ENCODE results near the gene EXOC2. TPM values are rescaled to one million over a fixed set of nuclear protein-coding genes. Genes with fewer than 3 reads are reported as not detected.
A peak's percentile ranks its signal among the peaks of the same experiment; 100 is the strongest.

The EXOC2 gene, protein sequence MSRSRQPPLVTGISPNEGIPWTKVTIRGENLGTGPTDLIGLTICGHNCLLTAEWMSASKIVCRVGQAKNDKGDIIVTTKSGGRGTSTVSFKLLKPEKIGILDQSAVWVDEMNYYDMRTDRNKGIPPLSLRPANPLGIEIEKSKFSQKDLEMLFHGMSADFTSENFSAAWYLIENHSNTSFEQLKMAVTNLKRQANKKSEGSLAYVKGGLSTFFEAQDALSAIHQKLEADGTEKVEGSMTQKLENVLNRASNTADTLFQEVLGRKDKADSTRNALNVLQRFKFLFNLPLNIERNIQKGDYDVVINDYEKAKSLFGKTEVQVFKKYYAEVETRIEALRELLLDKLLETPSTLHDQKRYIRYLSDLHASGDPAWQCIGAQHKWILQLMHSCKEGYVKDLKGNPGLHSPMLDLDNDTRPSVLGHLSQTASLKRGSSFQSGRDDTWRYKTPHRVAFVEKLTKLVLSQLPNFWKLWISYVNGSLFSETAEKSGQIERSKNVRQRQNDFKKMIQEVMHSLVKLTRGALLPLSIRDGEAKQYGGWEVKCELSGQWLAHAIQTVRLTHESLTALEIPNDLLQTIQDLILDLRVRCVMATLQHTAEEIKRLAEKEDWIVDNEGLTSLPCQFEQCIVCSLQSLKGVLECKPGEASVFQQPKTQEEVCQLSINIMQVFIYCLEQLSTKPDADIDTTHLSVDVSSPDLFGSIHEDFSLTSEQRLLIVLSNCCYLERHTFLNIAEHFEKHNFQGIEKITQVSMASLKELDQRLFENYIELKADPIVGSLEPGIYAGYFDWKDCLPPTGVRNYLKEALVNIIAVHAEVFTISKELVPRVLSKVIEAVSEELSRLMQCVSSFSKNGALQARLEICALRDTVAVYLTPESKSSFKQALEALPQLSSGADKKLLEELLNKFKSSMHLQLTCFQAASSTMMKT
- 17.6 and 26.6 TPM in 2 replicates for total RNA-seq (2014; rRNA removed; shearing (Covaris generic); ENCODE audit: low replicate concordance)

DNA sequence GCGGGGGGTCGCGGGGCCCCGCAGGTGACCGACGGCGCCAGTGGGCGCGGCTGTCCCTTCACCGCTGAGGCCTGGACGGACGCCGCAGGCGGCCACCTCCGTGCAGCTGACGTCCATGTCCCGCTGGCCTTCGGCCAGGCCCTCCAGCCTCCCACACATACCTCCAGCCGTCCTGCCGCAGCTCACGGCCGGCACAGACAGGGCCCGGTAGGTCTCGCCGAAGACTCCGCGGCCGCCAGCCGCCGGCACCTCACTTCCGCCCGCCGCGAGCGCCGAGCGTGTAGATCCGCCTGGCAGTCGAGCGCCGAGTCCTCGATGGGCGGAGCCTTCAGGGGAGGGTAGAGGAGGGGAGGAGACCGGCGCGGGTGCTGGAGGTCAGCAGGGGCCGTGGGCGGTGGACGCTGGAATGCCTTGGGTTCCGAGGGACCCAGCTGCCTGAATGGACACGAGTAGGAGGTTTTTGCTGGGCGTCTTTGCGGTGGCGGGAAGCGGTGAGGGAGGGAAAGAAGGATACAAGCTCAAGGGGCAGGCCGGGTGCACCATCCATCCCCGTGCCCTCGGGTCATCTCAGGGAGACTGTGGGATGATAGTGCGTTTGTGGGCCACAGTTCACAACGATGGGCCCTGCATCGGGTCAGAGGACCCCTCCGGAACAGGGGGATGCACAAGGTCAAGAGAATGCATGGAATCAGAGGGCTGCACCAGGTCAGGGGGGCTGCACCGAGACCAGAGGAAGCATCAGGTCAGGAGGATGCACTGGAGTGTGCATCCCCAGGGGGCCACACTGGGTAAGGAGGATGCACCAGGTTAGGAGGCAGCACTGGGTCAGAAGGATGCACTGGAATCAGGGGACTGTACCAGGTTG lies at the start of gene EXOC2:
TSS of gene EXOC2 (minus strand) at position 282 of the 865 bp plus-strand sequence. CDS start 55,321 bp downstream, outside the sequence.
- peaks cover 21% of the 10 kb centered on the region for H3K4me1 ChIP-seq (ENCODE audit: low read length)
- H2AFZ ChIP-seq (ENCODE audit: low read length): peak within 1 kb of the TSS; percentile 100
- no peaks in the 10 kb centered on the region for H3K9me3 ChIP-seq (ENCODE audit: low read length)
- peak within 1 kb of the TSS; percentile 89 for H3K4me3 ChIP-seq (ENCODE audit: low read length)
- peaks cover 19% of the 10 kb centered on the region for H4K20me1 ChIP-seq (ENCODE audit: insufficient read depth, low read depth, low read length)
- no peaks in the 10 kb centered on the region for H3K36me3 ChIP-seq (ENCODE audit: insufficient read depth, low read length)
- H3K27ac ChIP-seq (ENCODE audit: low read length): no peak within 1 kb of the TSS
- peak; percentile 93 for DNase-seq
- peak within 1 kb of the TSS; percentile 95 for H3K4me2 ChIP-seq (ENCODE audit: low read depth, low read length, poor library complexity, severe bottlenecking)
- H3K9me2 ChIP-seq (replicated peaks; ENCODE audit: insufficient read depth, low read length): no peaks in the 10 kb centered on the region
- H3K79me2 ChIP-seq (ENCODE audit: low read length): peaks cover 34% of the 10 kb centered on the region
- peak within 1 kb of the TSS; percentile 91 for H3K9ac ChIP-seq (ENCODE audit: low read length)
- H3K27me3 ChIP-seq (ENCODE audit: low read length): no peaks in the 10 kb centered on the region

DNA sequence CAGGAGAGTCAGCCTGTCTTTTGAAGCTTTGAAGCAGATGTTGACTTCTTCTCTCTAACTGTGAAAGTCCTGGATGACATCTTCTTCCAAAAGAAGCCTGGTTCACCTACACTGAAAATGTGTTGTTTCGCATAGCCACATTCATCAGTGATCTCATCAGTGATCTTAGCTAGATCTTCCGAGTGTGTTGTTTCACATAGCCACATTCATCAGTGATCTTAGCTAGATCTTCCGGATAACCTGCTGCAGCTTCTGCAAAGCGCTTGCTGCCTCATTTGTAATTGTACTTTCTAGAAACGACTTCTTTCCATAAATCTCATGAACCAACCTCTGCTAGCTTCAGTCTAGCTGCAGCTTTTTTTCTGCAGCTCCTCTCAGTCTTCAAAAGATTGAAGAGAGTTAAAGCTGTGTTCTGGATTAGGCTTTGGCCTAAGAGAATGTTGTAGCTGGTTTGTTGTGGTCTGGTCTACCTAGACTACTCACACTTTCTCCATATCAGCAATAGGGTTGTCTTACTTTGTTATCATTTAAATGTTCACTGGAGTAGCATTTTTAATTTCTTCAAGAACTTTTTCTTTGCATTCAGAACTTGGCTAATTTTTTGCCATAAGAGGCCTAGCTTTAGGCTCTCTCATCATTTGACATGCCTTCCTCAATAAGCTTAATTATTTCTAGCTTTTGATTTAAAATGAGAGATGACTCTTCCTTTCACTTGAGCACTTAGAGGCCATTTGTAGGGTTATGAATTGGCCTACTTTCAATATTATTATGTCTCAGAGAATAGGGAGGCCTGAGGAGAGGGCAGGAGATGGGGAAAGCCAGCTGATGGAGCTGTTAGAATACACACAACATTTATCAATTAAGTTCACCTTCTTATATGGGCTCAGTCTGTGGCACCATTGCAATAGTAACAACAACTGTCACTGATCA lies 48.7 kb upstream of the EXOC2 start:
- no peaks in the 10 kb centered on the region for H3K79me2 ChIP-seq (ENCODE audit: low read length)
- H3K9ac ChIP-seq (ENCODE audit: low read length): no peak overlapping the region
- H3K27me3 ChIP-seq (ENCODE audit: low read length): no peaks in the 10 kb centered on the region
- no peak overlapping the region for H2AFZ ChIP-seq (ENCODE audit: low read length)
- H4K20me1 ChIP-seq (ENCODE audit: insufficient read depth, low read depth, low read length): no peaks in the 10 kb centered on the region
- no peak overlapping the region for H3K4me3 ChIP-seq (ENCODE audit: low read length)
- H3K27ac ChIP-seq (ENCODE audit: low read length): no peak overlapping the region
- no peaks in the 10 kb centered on the region for H3K4me1 ChIP-seq (ENCODE audit: low read length)
- no peak overlapping the region for H3K4me2 ChIP-seq (ENCODE audit: low read depth, low read length, poor library complexity, severe bottlenecking)
- DNase-seq: no peak
- H3K36me3 ChIP-seq (ENCODE audit: insufficient read depth, low read length): no peaks in the 10 kb centered on the region
- H3K9me2 ChIP-seq (replicated peaks; ENCODE audit: insufficient read depth, low read length): no peaks in the 10 kb centered on the region
- H3K9me3 ChIP-seq (ENCODE audit: low read length): no peaks in the 10 kb centered on the region

DNA sequence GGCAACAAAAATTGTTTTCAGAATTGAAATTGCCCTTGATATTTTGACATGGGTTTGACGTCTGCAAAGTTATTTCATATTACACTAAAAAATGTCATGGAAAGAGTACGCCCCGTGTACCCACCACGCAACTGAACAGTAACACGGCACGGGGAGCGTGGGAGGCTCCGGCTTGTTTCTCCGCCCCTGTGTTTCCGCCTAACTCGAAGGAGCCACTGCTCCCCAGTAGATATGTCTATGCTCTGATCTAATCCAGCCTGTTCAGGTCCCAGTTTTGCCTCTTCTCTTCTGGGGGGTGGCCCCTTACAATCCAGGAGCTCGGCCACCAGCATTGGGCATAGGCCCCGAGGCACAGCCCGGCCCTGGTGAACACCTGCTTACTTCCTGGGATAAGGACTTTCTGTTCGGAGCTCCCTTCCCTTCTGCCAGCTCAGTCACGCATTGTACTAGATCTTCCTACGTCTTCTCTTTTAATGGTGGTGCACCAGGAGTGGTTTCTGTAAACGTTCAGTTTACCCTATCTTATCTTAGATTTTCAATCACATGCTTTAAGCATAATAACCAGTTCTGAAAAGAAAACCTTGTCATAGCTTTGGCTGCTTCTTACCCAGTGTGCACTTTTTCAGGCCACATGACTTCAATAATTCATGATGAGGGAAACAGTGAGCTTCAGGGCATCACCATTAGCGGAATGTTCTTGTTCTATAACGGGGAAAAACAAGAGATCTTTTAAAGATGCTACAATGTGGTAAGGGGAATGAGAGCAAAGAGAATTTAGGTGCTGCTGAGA lies 43.9 kb upstream of the EXOC2 start:
- H3K4me1 ChIP-seq (ENCODE audit: low read length): no peaks in the 10 kb centered on the region
- H3K9me2 ChIP-seq (replicated peaks; ENCODE audit: insufficient read depth, low read length): no peaks in the 10 kb centered on the region
- no peaks in the 10 kb centered on the region for H3K36me3 ChIP-seq (ENCODE audit: insufficient read depth, low read length)
- no peak overlapping the region for H3K4me2 ChIP-seq (ENCODE audit: low read depth, low read length, poor library complexity, severe bottlenecking)
- no peak overlapping the region for H3K9ac ChIP-seq (ENCODE audit: low read length)
- no peaks in the 10 kb centered on the region for H4K20me1 ChIP-seq (ENCODE audit: insufficient read depth, low read depth, low read length)
- no peaks in the 10 kb centered on the region for H3K27me3 ChIP-seq (ENCODE audit: low read length)
- H3K27ac ChIP-seq (ENCODE audit: low read length): no peak overlapping the region
- H3K4me3 ChIP-seq (ENCODE audit: low read length): no peak overlapping the region
- no peaks in the 10 kb centered on the region for H3K9me3 ChIP-seq (ENCODE audit: low read length)
- no peak overlapping the region for H2AFZ ChIP-seq (ENCODE audit: low read length)
- no peak for DNase-seq
- H3K79me2 ChIP-seq (ENCODE audit: low read length): no peaks in the 10 kb centered on the region

DNA sequence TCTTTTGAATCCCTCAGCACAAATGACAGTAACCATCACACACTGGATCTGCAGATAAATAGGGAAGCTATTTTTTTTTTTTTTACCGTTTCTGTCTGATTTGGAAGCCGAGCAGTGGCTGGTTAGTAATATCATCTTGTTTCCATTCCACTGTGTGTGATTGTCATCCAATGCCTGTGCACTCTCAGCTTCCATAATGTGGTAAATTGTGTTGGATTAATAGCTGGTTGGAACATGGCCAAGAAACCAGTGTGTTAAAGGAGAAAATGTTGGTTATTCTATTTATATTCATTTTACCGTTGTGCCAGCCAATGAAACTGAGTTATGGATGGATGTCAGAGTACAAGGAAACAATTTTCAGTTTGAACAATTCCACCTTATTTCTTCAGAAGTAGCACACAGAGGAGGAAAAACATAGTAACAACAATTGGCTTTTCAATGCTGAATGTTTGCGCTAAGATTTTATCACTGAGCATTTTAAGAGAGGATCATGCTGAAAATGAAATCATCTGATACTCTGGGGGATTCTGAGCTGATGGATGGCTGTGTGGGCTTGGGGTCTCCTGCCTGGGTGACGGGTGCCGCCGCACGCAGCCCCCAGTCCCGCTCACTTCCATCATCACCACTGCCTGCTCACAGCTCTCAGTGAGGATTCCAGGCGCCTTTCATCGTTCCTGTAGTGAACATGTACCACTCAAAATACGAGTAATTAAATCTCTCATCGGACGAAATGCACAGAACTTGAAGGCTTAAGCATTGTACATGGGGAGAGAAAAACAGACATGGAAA lies 40.7 kb upstream of the EXOC2 start:
- Histone ChIP-seq H3K9me3 (ENCODE audit: low read length) (no peaks in the 10 kb centered on the region), H4K20me1 (ENCODE audit: insufficient read depth, low read depth, low read length) (no peaks in the 10 kb centered on the region), H3K4me3 (ENCODE audit: low read length) (no peak overlapping the region), H3K36me3 (ENCODE audit: insufficient read depth, low read length) (no peaks in the 10 kb centered on the region), H3K4me1 (ENCODE audit: low read length) (no peaks in the 10 kb centered on the region), H3K9me2 (replicated peaks; ENCODE audit: insufficient read depth, low read length) (no peaks in the 10 kb centered on the region), H3K27ac (ENCODE audit: low read length) (no peak overlapping the region), H3K9ac (ENCODE audit: low read length) (no peak overlapping the region), H3K79me2 (ENCODE audit: low read length) (no peaks in the 10 kb centered on the region), H3K27me3 (ENCODE audit: low read length) (no peaks in the 10 kb centered on the region), H2AFZ (ENCODE audit: low read length) (no peak overlapping the region), H3K4me2 (ENCODE audit: low read depth, low read length, poor library complexity, severe bottlenecking) (no peak overlapping the region)
- no peak for DNase-seq

DNA sequence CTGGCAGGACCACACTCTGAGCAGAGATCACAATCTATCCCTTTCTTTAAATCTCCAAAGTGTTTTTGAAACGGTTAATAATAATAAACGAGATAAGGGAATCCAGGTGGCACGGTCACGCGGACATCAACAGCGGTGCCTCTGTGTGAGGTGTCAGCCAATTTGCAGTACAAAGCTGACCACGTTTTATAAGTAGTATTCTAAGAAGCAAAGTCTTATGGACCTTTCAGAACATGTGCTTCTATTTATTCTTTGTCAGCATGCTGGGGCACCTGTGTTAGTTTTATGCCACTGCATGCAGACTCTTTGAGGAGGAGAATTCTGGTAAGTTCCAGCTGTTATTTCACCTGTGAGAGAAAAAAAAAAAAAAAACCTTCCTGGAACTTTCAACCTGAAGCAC lies 39.0 kb upstream of the EXOC2 start:
- H3K4me1 ChIP-seq (ENCODE audit: low read length): no peaks in the 10 kb centered on the region
- no peak overlapping the region for H3K4me2 ChIP-seq (ENCODE audit: low read depth, low read length, poor library complexity, severe bottlenecking)
- no peaks in the 10 kb centered on the region for H3K27me3 ChIP-seq (ENCODE audit: low read length)
- no peaks in the 10 kb centered on the region for H3K36me3 ChIP-seq (ENCODE audit: insufficient read depth, low read length)
- H4K20me1 ChIP-seq (ENCODE audit: insufficient read depth, low read depth, low read length): no peaks in the 10 kb centered on the region
- H2AFZ ChIP-seq (ENCODE audit: low read length): no peak overlapping the region
- H3K27ac ChIP-seq (ENCODE audit: low read length): no peak overlapping the region
- no peak for DNase-seq
- no peak overlapping the region for H3K9ac ChIP-seq (ENCODE audit: low read length)
- H3K9me3 ChIP-seq (ENCODE audit: low read length): no peaks in the 10 kb centered on the region
- H3K9me2 ChIP-seq (replicated peaks; ENCODE audit: insufficient read depth, low read length): no peaks in the 10 kb centered on the region
- no peak overlapping the region for H3K4me3 ChIP-seq (ENCODE audit: low read length)
- no peaks in the 10 kb centered on the region for H3K79me2 ChIP-seq (ENCODE audit: low read length)

DNA sequence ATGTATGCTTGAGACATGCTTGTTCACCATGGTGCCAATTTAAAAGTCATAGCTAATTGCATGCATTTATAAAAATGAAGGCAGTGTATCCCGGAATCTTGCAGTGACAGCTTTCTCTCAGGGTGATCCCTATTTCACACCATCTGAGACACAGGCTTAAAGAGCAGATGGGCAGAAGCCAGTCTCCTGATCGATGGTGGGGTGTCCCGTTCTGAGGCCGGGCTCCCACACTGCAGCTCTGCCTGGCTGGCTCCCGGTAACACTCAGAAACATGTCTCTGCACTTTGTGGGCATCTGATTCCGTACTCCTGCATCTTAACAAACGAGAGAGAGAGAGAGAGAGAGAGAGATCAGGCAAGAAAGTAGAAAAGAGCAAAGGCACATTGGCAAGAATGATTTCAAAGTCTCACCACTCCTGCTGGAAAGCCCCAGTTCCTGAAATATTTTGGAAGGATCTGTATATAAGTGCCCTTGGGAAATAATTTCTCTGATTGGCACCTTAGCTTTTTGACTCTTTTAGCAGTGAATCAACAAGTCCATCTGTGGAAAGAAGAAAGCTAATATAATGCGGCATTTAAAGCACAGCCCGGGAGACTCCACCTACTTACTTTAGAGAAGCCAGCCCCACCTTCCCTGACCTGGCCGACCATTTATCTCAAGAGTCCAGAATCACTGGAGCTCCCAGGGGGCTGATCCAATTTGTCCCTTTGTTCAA lies 36.8 kb upstream of the EXOC2 start:
- H3K9me3 ChIP-seq (ENCODE audit: low read length): no peaks in the 10 kb centered on the region
- no peak overlapping the region for H3K27ac ChIP-seq (ENCODE audit: low read length)
- no peak overlapping the region for H3K4me2 ChIP-seq (ENCODE audit: low read depth, low read length, poor library complexity, severe bottlenecking)
- no peaks in the 10 kb centered on the region for H4K20me1 ChIP-seq (ENCODE audit: insufficient read depth, low read depth, low read length)
- no peaks in the 10 kb centered on the region for H3K79me2 ChIP-seq (ENCODE audit: low read length)
- no peak overlapping the region for H2AFZ ChIP-seq (ENCODE audit: low read length)
- no peaks in the 10 kb centered on the region for H3K27me3 ChIP-seq (ENCODE audit: low read length)
- no peaks in the 10 kb centered on the region for H3K9me2 ChIP-seq (replicated peaks; ENCODE audit: insufficient read depth, low read length)
- no peak for DNase-seq
- H3K4me1 ChIP-seq (ENCODE audit: low read length): no peaks in the 10 kb centered on the region
- H3K4me3 ChIP-seq (ENCODE audit: low read length): no peak overlapping the region
- H3K36me3 ChIP-seq (ENCODE audit: insufficient read depth, low read length): no peaks in the 10 kb centered on the region
- no peak overlapping the region for H3K9ac ChIP-seq (ENCODE audit: low read length)
